ENCODE measurements around the gene DAB2. TPM values are rescaled to one million over a fixed set of nuclear protein-coding genes. Genes with fewer than 3 reads are reported as not detected.

DAB2 gene
- total and polyA plus RNA-seq, 2 of the 8 experiments (the other 6 are each of a cell fraction or from before 2014, with no cell fraction given) = 2.6 to 4.9 TPM

GRCh38 chr5:39432696-39433530, 8.1 kb upstream of the DAB2 start:
- Histone ChIP-seq H4K8ac (ENCODE audit: extremely low read depth, insufficient read depth, low read length) (no peak overlapping the region), H2BK120ac (replicated peaks; ENCODE audit: low read depth, low read length) (no peak overlapping the region), H3K9ac (replicated peaks in 1 of 4; ENCODE audit: extremely low read depth in 1 of 4, low read depth in 3 of 4, low read length in 3 of 4) (no peak overlapping the region), H3K4me3 (ENCODE audit: extremely low read depth in 1 of 4, insufficient read depth in 2 of 4, low read depth in 3 of 4, low read length in 4 of 4) (no peak overlapping the region), H3K36me3 (ENCODE audit: control insufficient read depth in 2 of 4, insufficient read depth in 4 of 4, low read length in 3 of 4) (no peaks in the 10 kb centered on the region), H3K9me3 (ENCODE audit: insufficient read depth in 2 of 2, low read depth in 1 of 2, low read length in 1 of 2) (no peaks in the 10 kb centered on the region), H2AFZ (ENCODE audit: low read length) (no peak overlapping the region), H4K91ac (replicated peaks; ENCODE audit: insufficient read length, low read length) (no peak overlapping the region), H4K5ac (ENCODE audit: insufficient read length, low read depth, low read length) (no peak overlapping the region), H2BK5ac (ENCODE audit: low read depth, low read length) (no peak overlapping the region), H4K20me1 (replicated peaks in 1 of 2; ENCODE audit: control insufficient read depth in 1 of 2, insufficient read depth in 2 of 2, low read length in 2 of 2) (no peaks in the 10 kb centered on the region), H3K4me1 (replicated peaks in 1 of 4; ENCODE audit: control insufficient read depth in 3 of 4, insufficient read depth in 4 of 4, low read length in 3 of 4) (no peaks in the 10 kb centered on the region), H2BK15ac (ENCODE audit: low read length) (no peak overlapping the region), H3K4me2 (ENCODE audit: insufficient read depth in 1 of 2, low read depth in 2 of 2, low read length in 2 of 2) (no peak overlapping the region), H3K27ac (ENCODE audit: low read depth, low read length) (no peak overlapping the region), H3K18ac (ENCODE audit: extremely low read depth, low read length) (no peak overlapping the region), H3K27me3 (replicated peaks in 1 of 4; ENCODE audit: control insufficient read depth in 3 of 4, extremely low read depth in 1 of 4, insufficient read depth in 3 of 4, low read length in 3 of 4) (no peaks in the 10 kb centered on the region), H3K4ac (replicated peaks; ENCODE audit: insufficient read length, low read depth, low read length) (no peak overlapping the region), H2BK12ac (ENCODE audit: low read depth, low read length) (no peak overlapping the region), H2BK20ac (ENCODE audit: low read length) (no peak overlapping the region), H3K56ac (replicated peaks; ENCODE audit: insufficient read length, low read depth, low read length) (no peak overlapping the region), H3K79me2 (ENCODE audit: control insufficient read depth in 1 of 2, insufficient read depth in 2 of 2, low read length in 2 of 2) (no peaks in the 10 kb centered on the region), H3K23ac (ENCODE audit: insufficient read length) (no peak overlapping the region), H3K23me2 (ENCODE audit: low read depth, low read length) (no peaks in the 10 kb centered on the region), H3K14ac (ENCODE audit: insufficient read length) (no peak overlapping the region), H3K79me1 (ENCODE audit: low read depth, low read length) (no peaks in the 10 kb centered on the region), H2AK5ac (ENCODE audit: low read depth, low read length) (no peak overlapping the region)
- POLR2A ChIA-PET (ENCODE audit: partially characterized antibody) = no interaction called here
- CTCF ChIA-PET (ENCODE audit: partially characterized antibody) = no interaction called here
- WGBS, 2 experiments (ENCODE audit: extremely low coverage in 1 of 2, insufficient coverage in 1 of 2, insufficient read length in 1 of 2, insufficient replicate concordance in 2 of 2, low coverage in 1 of 2, low lambda C conversion rate in 2 of 2, missing lambda C conversion rate in 1 of 2) = 92% methylated on average over 12 of the region's 12 CpGs; no CpG with 5 or more reads in 1 of the 2 experiments
- FAIRE-seq (no peak), DNase-seq (ENCODE audit: low read depth in 1 of 2, low spot score in 2 of 2) (no peak)
- TF ChIP-seq HDAC2 (IDR thresholded peaks at IDR 0.05; ENCODE audit: borderline replicate concordance in 1 of 2, low read depth in 2 of 2, low read length in 2 of 2) (no peak), NRF1 (IDR thresholded peaks at IDR 0.05; ENCODE audit: low read depth, low read length) (no peak), CBX8 (IDR thresholded peaks at IDR 0.05; ENCODE audit: borderline replicate concordance, low read depth, low read length) (no peak), ATF3 (IDR thresholded peaks at IDR 0.05; ENCODE audit: insufficient read depth, low read depth, low read length) (no peak), SIX5 (IDR thresholded peaks at IDR 0.05; ENCODE audit: low read depth, low read length) (no peak), RBBP5 (IDR thresholded peaks at IDR 0.05; ENCODE audit: borderline replicate concordance, low read depth, low read length) (no peak), SAP30 (IDR thresholded peaks at IDR 0.05; ENCODE audit: insufficient read depth, insufficient replicate concordance, low read length) (no peak), BACH1 (IDR thresholded peaks at IDR 0.05; ENCODE audit: low read length) (no peak)
- TF ChIP-seq, protein P1, sequence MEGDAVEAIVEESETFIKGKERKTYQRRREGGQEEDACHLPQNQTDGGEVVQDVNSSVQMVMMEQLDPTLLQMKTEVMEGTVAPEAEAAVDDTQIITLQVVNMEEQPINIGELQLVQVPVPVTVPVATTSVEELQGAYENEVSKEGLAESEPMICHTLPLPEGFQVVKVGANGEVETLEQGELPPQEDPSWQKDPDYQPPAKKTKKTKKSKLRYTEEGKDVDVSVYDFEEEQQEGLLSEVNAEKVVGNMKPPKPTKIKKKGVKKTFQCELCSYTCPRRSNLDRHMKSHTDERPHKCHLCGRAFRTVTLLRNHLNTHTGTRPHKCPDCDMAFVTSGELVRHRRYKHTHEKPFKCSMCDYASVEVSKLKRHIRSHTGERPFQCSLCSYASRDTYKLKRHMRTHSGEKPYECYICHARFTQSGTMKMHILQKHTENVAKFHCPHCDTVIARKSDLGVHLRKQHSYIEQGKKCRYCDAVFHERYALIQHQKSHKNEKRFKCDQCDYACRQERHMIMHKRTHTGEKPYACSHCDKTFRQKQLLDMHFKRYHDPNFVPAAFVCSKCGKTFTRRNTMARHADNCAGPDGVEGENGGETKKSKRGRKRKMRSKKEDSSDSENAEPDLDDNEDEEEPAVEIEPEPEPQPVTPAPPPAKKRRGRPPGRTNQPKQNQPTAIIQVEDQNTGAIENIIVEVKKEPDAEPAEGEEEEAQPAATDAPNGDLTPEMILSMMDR (IDR thresholded peaks at IDR 0.05; ENCODE audit: control extremely low read depth in 1 of 3, insufficient read depth in 1 of 3, low read depth in 1 of 3, low read length in 3 of 3) = no peak
